HepG2 (cell line): Measurements from ENCODE around the gene IRF1. TPM values are rescaled to one million over a fixed set of nuclear protein-coding genes. Genes with fewer than 3 reads are reported as not detected.
A peak's percentile ranks its signal among the peaks of the same experiment; 100 is the strongest.

ENCODE experiments used
- ATF7 ChIP-seq, 2 experiments: fragments of 450-650 bp in 1 of 2; sonication (generic) in 1 of 2; formaldehyde crosslinking in 1 of 2; IDR thresholded peaks; 2 replicates each; pipeline versions ENCODE4 v1.4.0 to v1.6.1; 2016 to 2020; ENCODE audit warnings: antibody characterized with exemption in 1 of 2, mild to moderate bottlenecking in 1 of 2, missing genetic modification reagents in 1 of 2
- ATM ChIP-seq: fragments of 450-650 bp; IDR thresholded peaks from 2 replicates; pipeline ENCODE4 v1.7.1; 2017; ENCODE audit warnings: mild to moderate bottlenecking, borderline replicate concordance
- CENPT ChIP-seq: sonication (generic); formaldehyde crosslinking; IDR thresholded peaks from 2 replicates; pipeline ENCODE4 v1.8.0; 2022; ENCODE audit warnings: low read depth, mild to moderate bottlenecking, moderate library complexity, missing genetic modification reagents
- FOXO1 ChIP-seq: sonication (generic); formaldehyde crosslinking; IDR thresholded peaks from 2 replicates; pipeline ENCODE4 v1.4.0; 2020; ENCODE audit warnings: missing genetic modification reagents
- IRF1 ChIP-seq: sonication (generic); formaldehyde crosslinking; IDR thresholded peaks from 2 replicates; pipeline ENCODE4 v1.4.0; 2020; ENCODE audit warnings: low read depth, mild to moderate bottlenecking, missing genetic modification reagents
- KDM3A ChIP-seq: IDR thresholded peaks from 2 replicates; pipeline ENCODE4 v1.6.1; 2018; ENCODE audit warnings: low read depth, missing compliant biosample characterization
- LCORL ChIP-seq, 2 experiments: fragments of 450-650 bp in 1 of 2; sonication (generic) in 1 of 2; formaldehyde crosslinking in 1 of 2; IDR thresholded peaks; 2 replicates each; pipeline versions ENCODE4 v1.5.0 to v1.6.1; 2017 to 2020; ENCODE audit warnings: antibody characterized with exemption in 1 of 2, missing genetic modification reagents in 1 of 2
- RAD21 ChIP-seq: fragments of 450-650 bp; formaldehyde crosslinking; IDR thresholded peaks from 2 replicates; pipeline ENCODE4 v1.5.0; 2020; ENCODE audit warnings: mild to moderate bottlenecking
- RCOR2 ChIP-seq: IDR thresholded peaks from 2 replicates; pipeline ENCODE4 v1.6.1; 2016; ENCODE audit warnings: missing biosample characterization, missing genetic modification reagents
- RELA ChIP-seq: sonication (generic); formaldehyde crosslinking; IDR thresholded peaks from 2 replicates; pipeline ENCODE4 v1.4.0; 2020; ENCODE audit warnings: missing genetic modification reagents
- RFX3 ChIP-seq: IDR thresholded peaks from 2 replicates; pipeline ENCODE4 v1.6.1; 2016; ENCODE audit warnings: missing biosample characterization, missing genetic modification reagents
- RFXAP ChIP-seq: sonication (generic); formaldehyde crosslinking; IDR thresholded peaks from 2 replicates; pipeline ENCODE4 v1.4.0; 2020; ENCODE audit warnings: missing genetic modification reagents, borderline replicate concordance
- RNF2 ChIP-seq: fragments of 450-650 bp; conservative IDR thresholded peaks from 2 replicates; pipeline ENCODE4 v1.6.1; 2016; ENCODE audit warnings: low read depth
- SMARCE1 ChIP-seq: fragments of 450-650 bp; IDR thresholded peaks from 2 replicates; pipeline ENCODE4 v1.6.1; 2017; ENCODE audit warnings: borderline replicate concordance
- THAP8 ChIP-seq: sonication (generic); formaldehyde crosslinking; IDR thresholded peaks from 2 replicates; pipeline ENCODE4 v1.5.1; 2020; ENCODE audit warnings: missing genetic modification reagents, mild to moderate bottlenecking, borderline replicate concordance
- ZFP90 ChIP-seq: sonication (generic); formaldehyde crosslinking; IDR thresholded peaks from 2 replicates; pipeline ENCODE4 v1.8.0; 2022; ENCODE audit warnings: missing genetic modification reagents, mild to moderate bottlenecking, inconsistent platforms, borderline replicate concordance
- ZFYVE20 ChIP-seq: sonication (generic); formaldehyde crosslinking; IDR thresholded peaks from 2 replicates; pipeline ENCODE4 v1.8.0; 2023; ENCODE audit warnings: low read depth, mild to moderate bottlenecking, moderate library complexity, missing genetic modification reagents, borderline replicate concordance
- ZKSCAN1 ChIP-seq: fragments of 150-350 bp; IDR thresholded peaks from 2 replicates; pipeline ENCODE4 v1.6.1; 2014; ENCODE audit warnings: low read length
- ZNF124 ChIP-seq: sonication (generic); formaldehyde crosslinking; IDR thresholded peaks from 2 replicates; pipeline ENCODE4 v1.4.0; 2020; ENCODE audit warnings: missing genetic modification reagents
- ZNF17 ChIP-seq: sonication (generic); formaldehyde crosslinking; IDR thresholded peaks from 2 replicates; pipeline ENCODE4 v1.5.0; 2020; ENCODE audit warnings: mild to moderate bottlenecking, missing genetic modification reagents
- ZNF329 ChIP-seq: sonication (generic); formaldehyde crosslinking; IDR thresholded peaks from 2 replicates; pipeline ENCODE4 v1.9.0; 2021; ENCODE audit warnings: low read depth, mild to moderate bottlenecking, missing genetic modification reagents
- ZNF710 ChIP-seq: sonication (generic); formaldehyde crosslinking; IDR thresholded peaks from 2 replicates; pipeline ENCODE4 v1.5.0; 2020; ENCODE audit warnings: mild to moderate bottlenecking, missing genetic modification reagents, borderline replicate concordance
- ZNF737 ChIP-seq: sonication (generic); formaldehyde crosslinking; IDR thresholded peaks from 2 replicates; pipeline ENCODE4 v1.5.0; 2020; ENCODE audit warnings: missing genetic modification reagents, mild to moderate bottlenecking, borderline replicate concordance
- ZNF792 ChIP-seq: IDR thresholded peaks from 2 replicates; pipeline ENCODE4 v1.6.1; 2016
- ZSCAN22 ChIP-seq: sonication (generic); formaldehyde crosslinking; IDR thresholded peaks from 2 replicates; pipeline ENCODE4 v1.4.0; 2020; ENCODE audit warnings: mild to moderate bottlenecking, missing genetic modification reagents
- polyA plus RNA-seq, 8 experiments: library from polyadenylated mRNA; depleted of rRNA in 3 of 8; stranded (reverse) in 7 of 8; unstranded in 1 of 8; fragments of >200 nt; fragmentation: Illumina TruSeq in 4 of 8; extraction: Trizol in 4 of 8; gene quantifications; 2 replicates each; pipeline versions ENCODE4 v1.2.1 to v1.2.3, GENCODE V29; 2011 to 2016; ENCODE audit warnings: low read depth in 4 of 8, missing spikeins in 1 of 8, mixed read lengths in 1 of 8; ENCODE audit not compliant: insufficient read depth in 1 of 8
- total RNA-seq, 5 experiments: library from RNA; depleted of rRNA; stranded (reverse); fragments of >200 nt; fragmentation: Illumina TruSeq; extraction: Trizol; gene quantifications; 2 replicates each; pipeline ENCODE4 v1.2.3, GENCODE V29; 2016; ENCODE audit warnings: low read depth in 1 of 5
- TF ChIP-seq, protein P1 (sequence below): sonication (generic); formaldehyde crosslinking; IDR thresholded peaks from 2 replicates; pipeline ENCODE4 v1.5.1; 2020; ENCODE audit warnings: mild to moderate bottlenecking, missing genetic modification reagents, moderate library complexity

The IRF1 gene
- total and polyA plus RNA-seq, 2 of the 13 experiments (the other 11 are each of a cell fraction or from before 2014, with no cell fraction given) = 4.1 to 8.8 TPM

DNA sequence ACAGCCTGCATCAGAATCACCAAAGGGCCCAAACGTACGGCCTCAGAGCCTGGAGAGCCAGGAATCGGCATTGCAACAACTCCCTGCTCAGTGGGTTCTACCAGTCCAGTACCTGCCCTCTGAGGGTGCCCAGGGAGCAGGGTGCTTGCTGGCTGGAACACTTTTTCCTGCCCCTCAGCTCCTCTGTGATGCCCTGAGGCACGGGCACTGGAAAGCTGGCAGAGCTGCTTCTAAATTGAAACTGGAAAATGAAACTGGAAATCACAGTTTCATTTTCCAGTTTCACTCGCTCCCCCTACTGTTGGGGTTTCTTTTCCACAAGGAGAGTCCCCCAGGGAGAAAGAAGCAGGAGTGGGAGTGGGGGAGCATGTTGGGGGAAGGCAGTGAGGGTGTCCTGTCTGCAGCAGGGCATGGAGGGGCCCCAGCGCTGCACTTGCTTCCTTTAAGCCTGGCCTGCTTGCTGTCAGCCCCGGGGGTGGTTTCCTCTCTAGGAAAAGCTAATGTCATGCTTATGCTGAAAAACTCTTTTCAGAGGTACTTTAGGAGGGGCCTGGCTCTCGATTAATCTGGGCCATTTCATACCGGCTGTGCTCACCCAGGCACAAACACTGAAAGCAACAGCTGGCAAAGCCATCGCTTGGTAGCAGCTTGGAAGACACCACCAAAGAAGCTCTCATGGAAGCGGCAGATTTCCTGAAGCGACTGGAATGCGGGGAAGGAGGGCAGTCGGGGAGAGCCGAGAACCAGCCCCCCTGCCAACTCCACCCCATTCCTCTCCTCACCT lies 26.2 kb downstream of the IRF1 start (continued):
- TF ChIP-seq SMARCE1 (no peak), ZNF737 (CRISPR knock-in tag) (no peak), ATF7 (IDR thresholded peaks at IDR 0.05) (no peak), ATF7 (CRISPR knock-in tag; IDR thresholded peaks at IDR 0.05) (no peak), IRF1 (CRISPR knock-in tag) (no peak), ZKSCAN1 (no peak), ZNF329 (CRISPR knock-in tag) (no peak), ZNF17 (CRISPR knock-in tag) (no peak), THAP8 (CRISPR knock-in tag) (no peak), RFXAP (CRISPR knock-in tag) (no peak), ZNF124 (CRISPR knock-in tag) (no peak), ZFYVE20 (CRISPR knock-in tag) (no peak), ZSCAN22 (CRISPR knock-in tag) (no peak), ZNF792 (CRISPR knock-in tag) (no peak), RCOR2 (CRISPR knock-in tag) (no peak), LCORL (IDR thresholded peaks at IDR 0.05) (no peak), LCORL (CRISPR knock-in tag; IDR thresholded peaks at IDR 0.05) (no peak), RNF2 (no peak), CENPT (no peak), ZFP90 (no peak), RAD21 (CRISPR knock-in tag) (peak; percentile 16; the same call in 1 of the 2 replicates), RELA (CRISPR knock-in tag) (no peak), FOXO1 (CRISPR knock-in tag) (no peak), ATM (no peak), RFX3 (CRISPR knock-in tag) (no peak), ZNF710 (CRISPR knock-in tag) (no peak), KDM3A (CRISPR knock-in tag) (no peak)
- TF ChIP-seq, protein P1, sequence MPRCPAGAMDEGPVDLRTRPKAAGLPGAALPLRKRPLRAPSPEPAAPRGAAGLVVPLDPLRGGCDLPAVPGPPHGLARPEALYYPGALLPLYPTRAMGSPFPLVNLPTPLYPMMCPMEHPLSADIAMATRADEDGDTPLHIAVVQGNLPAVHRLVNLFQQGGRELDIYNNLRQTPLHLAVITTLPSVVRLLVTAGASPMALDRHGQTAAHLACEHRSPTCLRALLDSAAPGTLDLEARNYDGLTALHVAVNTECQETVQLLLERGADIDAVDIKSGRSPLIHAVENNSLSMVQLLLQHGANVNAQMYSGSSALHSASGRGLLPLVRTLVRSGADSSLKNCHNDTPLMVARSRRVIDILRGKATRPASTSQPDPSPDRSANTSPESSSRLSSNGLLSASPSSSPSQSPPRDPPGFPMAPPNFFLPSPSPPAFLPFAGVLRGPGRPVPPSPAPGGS (CRISPR knock-in tag) = no peak
